ENCODE data around the gene RPL27A.

Gene RPL27A

GRCh38 chr11:8674859-8675258, 7.7 kb upstream of the RPL27A start:
- DNase-seq (ENCODE audit: low read depth) = no peak

- DNase-seq (ENCODE audit: low read depth) = no peak
Measured at GRCh38 chr11:8676458-8676857, 6.1 kb upstream of the RPL27A start.

GRCh38 chr11:8679006-8679405, 3.6 kb upstream of the RPL27A start:
- no peak for DNase-seq (ENCODE audit: low read depth)

GRCh38 chr11:8681837-8682302, 722 bp upstream of the RPL27A start:
- no peak for DNase-seq (ENCODE audit: low read depth)

- DNase-seq (ENCODE audit: low read depth) = no peak
Measured at GRCh38 chr11:8683115-8683807, 669 bp downstream of the RPL27A start.

GRCh38 chr11:8684600-8685290, 2.2 kb downstream of the RPL27A start:
- DNase-seq (ENCODE audit: low read depth) = no peak

- no peak for DNase-seq (ENCODE audit: low read depth)
Measured at GRCh38 chr11:8685306-8685705, 2.7 kb downstream of the RPL27A start.

GRCh38 chr11:8685820-8686219, 3.2 kb downstream of the RPL27A start:
- DNase-seq (ENCODE audit: low read depth) = no peak

- DNase-seq (ENCODE audit: low read depth) = no peak
Measured at GRCh38 chr11:8686325-8686724, 3.7 kb downstream of the RPL27A start.

GRCh38 chr11:8688414-8689362, 6.1 kb downstream of the RPL27A start:
- DNase-seq (ENCODE audit: low read depth) = peak; percentile 71

- no peak for DNase-seq (ENCODE audit: low read depth)
Measured at GRCh38 chr11:8689726-8690255, 7.2 kb downstream of the RPL27A start.

- DNase-seq (ENCODE audit: low read depth) = no peak
Measured at GRCh38 chr11:8690374-8691342, 8.1 kb downstream of the RPL27A start.

GRCh38 chr11:8691601-8692000, 9.0 kb downstream of the RPL27A start:
- DNase-seq (ENCODE audit: low read depth) = no peak

GRCh38 chr11:8692417-8692816, 9.8 kb downstream of the RPL27A start:
- DNase-seq (ENCODE audit: low read depth) = no peak

- DNase-seq (ENCODE audit: low read depth) = no peak
Measured at GRCh38 chr11:8693010-8693551, 10.5 kb downstream of the RPL27A start.

GRCh38 chr11:8693555-8693954, 11.0 kb downstream of the RPL27A start:
- DNase-seq (ENCODE audit: low read depth) = no peak

- DNase-seq (ENCODE audit: low read depth) = no peak
Measured at GRCh38 chr11:8694137-8694536, 11.5 kb downstream of the RPL27A start.

GRCh38 chr11:8697054-8697453, 14.5 kb downstream of the RPL27A start:
- DNase-seq (ENCODE audit: low read depth) = no peak

GRCh38 chr11:8698379-8698851, 15.8 kb downstream of the RPL27A start:
- no peak for DNase-seq (ENCODE audit: low read depth)

GRCh38 chr11:8698917-8699441, 16.4 kb downstream of the RPL27A start:
- DNase-seq (ENCODE audit: low read depth) = no peak
